SK-N-SH (cell line): ENCODE measurements around the gene C8B.

Experiments used
- RFX5 ChIP-seq: IDR thresholded peaks from 2 replicates; pipeline ENCODE4 v1.6.1; 2012; ENCODE audit warnings: mild to moderate bottlenecking, improper control_type of control experiment, low read length
- SIN3A ChIP-seq: IDR thresholded peaks from 2 replicates; pipeline ENCODE4 v1.6.1; 2012; ENCODE audit warnings: low read depth, mild to moderate bottlenecking, low read length, moderate library complexity, borderline replicate concordance
- TF ChIP-seq, protein P1 (sequence below): fragments of 150-350 bp; IDR thresholded peaks from 2 replicates; pipeline ENCODE4 v1.6.1; 2017; ENCODE audit warnings: antibody characterized with exemption, low read length, low read depth, borderline replicate concordance
- TF ChIP-seq, protein P2 (sequence below): fragments of 200-600 bp; sonication (generic); IDR thresholded peaks from 2 replicates; pipeline ENCODE4 v1.6.1; 2017; ENCODE audit warnings: antibody characterized with exemption, mild to moderate bottlenecking, moderate library complexity

DNA sequence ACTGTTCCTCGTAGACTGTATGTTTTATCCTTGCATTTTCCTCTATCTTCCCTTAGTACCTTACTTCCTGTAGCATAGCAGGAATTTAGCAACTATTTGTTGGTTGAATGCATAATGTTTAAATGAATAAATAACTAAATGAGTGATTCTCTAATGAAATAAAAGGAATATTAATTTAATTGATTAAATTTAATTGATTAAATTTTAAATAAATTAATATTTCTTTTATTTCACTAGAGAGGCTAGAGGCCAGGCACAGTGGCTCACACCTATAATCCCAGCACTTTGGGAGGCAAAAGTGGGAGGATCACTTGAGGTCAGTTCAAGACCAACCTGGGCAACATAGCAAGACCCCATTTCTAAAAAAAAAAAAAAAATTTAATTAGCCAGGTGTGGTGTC lies 25.8 kb downstream of the C8B start:
- TF ChIP-seq, protein P1, sequence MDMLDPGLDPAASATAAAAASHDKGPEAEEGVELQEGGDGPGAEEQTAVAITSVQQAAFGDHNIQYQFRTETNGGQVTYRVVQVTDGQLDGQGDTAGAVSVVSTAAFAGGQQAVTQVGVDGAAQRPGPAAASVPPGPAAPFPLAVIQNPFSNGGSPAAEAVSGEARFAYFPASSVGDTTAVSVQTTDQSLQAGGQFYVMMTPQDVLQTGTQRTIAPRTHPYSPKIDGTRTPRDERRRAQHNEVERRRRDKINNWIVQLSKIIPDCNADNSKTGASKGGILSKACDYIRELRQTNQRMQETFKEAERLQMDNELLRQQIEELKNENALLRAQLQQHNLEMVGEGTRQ: no peak
- TF ChIP-seq SIN3A: no peak
- TF ChIP-seq, protein P2, sequence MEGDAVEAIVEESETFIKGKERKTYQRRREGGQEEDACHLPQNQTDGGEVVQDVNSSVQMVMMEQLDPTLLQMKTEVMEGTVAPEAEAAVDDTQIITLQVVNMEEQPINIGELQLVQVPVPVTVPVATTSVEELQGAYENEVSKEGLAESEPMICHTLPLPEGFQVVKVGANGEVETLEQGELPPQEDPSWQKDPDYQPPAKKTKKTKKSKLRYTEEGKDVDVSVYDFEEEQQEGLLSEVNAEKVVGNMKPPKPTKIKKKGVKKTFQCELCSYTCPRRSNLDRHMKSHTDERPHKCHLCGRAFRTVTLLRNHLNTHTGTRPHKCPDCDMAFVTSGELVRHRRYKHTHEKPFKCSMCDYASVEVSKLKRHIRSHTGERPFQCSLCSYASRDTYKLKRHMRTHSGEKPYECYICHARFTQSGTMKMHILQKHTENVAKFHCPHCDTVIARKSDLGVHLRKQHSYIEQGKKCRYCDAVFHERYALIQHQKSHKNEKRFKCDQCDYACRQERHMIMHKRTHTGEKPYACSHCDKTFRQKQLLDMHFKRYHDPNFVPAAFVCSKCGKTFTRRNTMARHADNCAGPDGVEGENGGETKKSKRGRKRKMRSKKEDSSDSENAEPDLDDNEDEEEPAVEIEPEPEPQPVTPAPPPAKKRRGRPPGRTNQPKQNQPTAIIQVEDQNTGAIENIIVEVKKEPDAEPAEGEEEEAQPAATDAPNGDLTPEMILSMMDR: no peak
- TF ChIP-seq RFX5: no peak
